Naive thymus-derived CD4-positive, alpha-beta T cell (primary cell): Measurements from ENCODE around the gene DYNC2LI1. TPM values are rescaled to one million over a fixed set of nuclear protein-coding genes. Genes with fewer than 3 reads are reported as not detected.
"Not testable (repeated sequence)": the region's sequence is repeated elsewhere in the genome, so short reads cannot be mapped to it uniquely, and the experiment has no call there.

ENCODE experiments used
- ATAC-seq: fragments of 150-1000 bp; cut with Tn5 transposase; 2 replicates; pipeline ENCODE4 v1.10.0; 2021; ENCODE audit warnings: mild to moderate bottlenecking, moderate library complexity
- CTCF ChIA-PET: fragments of 350-600 bp; sonication (Branson Sonifier 250); formaldehyde crosslinking; loops from one replicate; lab custom pipeline; 2021; ENCODE audit warnings: antibody characterized with exemption; lab: Charles Lee
- POLR2A ChIA-PET: fragments of 350-600 bp; sonication (Branson Sonifier 250); formaldehyde crosslinking; loops from one replicate; lab custom pipeline; 2021; ENCODE audit warnings: antibody characterized with exemption, inconsistent platforms; lab: Charles Lee
- DNase-seq, 9 donors: peaks; one replicate each; pipeline versions ENCODE4 v3.0.0 to v3.0.0-alpha.2; 2020 to 2022; ENCODE audit warnings: mixed read lengths in 1 of 9
- H3K27ac ChIP-seq: one replicate; pipeline ENCODE4 v1.7.0; 2013; ENCODE audit warnings: mild to moderate bottlenecking, low read depth, low read length, moderate library complexity
- H3K27me3 ChIP-seq, 2 donors: one replicate each; pipeline ENCODE4 v1.7.0; 2013; ENCODE audit warnings: low read length in 2 of 2, mild to moderate bottlenecking in 2 of 2, moderate library complexity in 2 of 2; ENCODE audit not compliant: control insufficient read depth in 2 of 2, insufficient read depth in 2 of 2
- H3K36me3 ChIP-seq, 3 experiments: 1 replicate in 2 of 3; 2 replicates in 1 of 3; pipeline ENCODE4 v1.7.0; 2013; ENCODE audit warnings: low read length in 3 of 3, mild to moderate bottlenecking in 3 of 3, moderate library complexity in 1 of 3; ENCODE audit not compliant: insufficient read depth in 3 of 3, control insufficient read depth in 2 of 3
- H3K4me1 ChIP-seq, 2 donors: one replicate each; pipeline ENCODE4 v1.7.0; 2013; ENCODE audit warnings: low read length in 2 of 2, mild to moderate bottlenecking in 2 of 2, moderate library complexity in 1 of 2; ENCODE audit not compliant: control insufficient read depth in 2 of 2, insufficient read depth in 2 of 2
- H3K4me3 ChIP-seq: 2 replicates; pipeline ENCODE4 v1.7.0; 2013; ENCODE audit warnings: mild to moderate bottlenecking, low read length
- H3K9me3 ChIP-seq, 3 experiments: 1 replicate in 2 of 3; 2 replicates in 1 of 3; pipeline ENCODE4 v1.7.0; 2013; ENCODE audit warnings: low read length in 3 of 3; ENCODE audit not compliant: control insufficient read depth in 2 of 3
- H3K27ac Mint-ChIP-seq, 9 donors: one replicate each; pipeline ENCODE4 v1.8.0; 2020 to 2022; ENCODE audit warnings: mixed read lengths in 9 of 9, mild to moderate bottlenecking in 8 of 9, moderate library complexity in 5 of 9, inconsistent platforms in 2 of 9
- H3K27me3 Mint-ChIP-seq, 5 donors: one replicate each; pipeline ENCODE4 v1.8.0; 2021 to 2022; ENCODE audit warnings: mixed read lengths in 5 of 5, mild to moderate bottlenecking in 1 of 5
- H3K36me3 Mint-ChIP-seq, 5 donors: one replicate each; pipeline ENCODE4 v1.8.0; 2020 to 2022; ENCODE audit warnings: mixed read lengths in 5 of 5, mild to moderate bottlenecking in 3 of 5, inconsistent platforms in 1 of 5
- H3K4me1 Mint-ChIP-seq, 7 donors: one replicate each; pipeline ENCODE4 v1.8.0; 2020 to 2022; ENCODE audit warnings: mixed read lengths in 7 of 7, mild to moderate bottlenecking in 3 of 7, inconsistent platforms in 1 of 7
- H3K4me3 Mint-ChIP-seq, 10 donors: one replicate each; pipeline ENCODE4 v1.8.0; 2020 to 2022; ENCODE audit warnings: mild to moderate bottlenecking in 10 of 10, mixed read lengths in 10 of 10, moderate library complexity in 6 of 10, inconsistent platforms in 2 of 10
- H3K9me3 Mint-ChIP-seq, 11 donors: one replicate each; pipeline ENCODE4 v1.8.0; 2020 to 2022; ENCODE audit warnings: mixed read lengths in 11 of 11, mild to moderate bottlenecking in 4 of 11, inconsistent platforms in 1 of 11, moderate library complexity in 1 of 11
- intact Hi-C, 2 donors: fragments of 100-400 bp; cut with micrococcal nuclease; formaldehyde crosslinking; loops; one replicate each; pipeline ENCODE4 v1.15.1; 2023
- polyA plus RNA-seq, 2 donors: library from polyadenylated mRNA; unstranded; fragments of 300-500 nt; fragmentation: Illumina TruSeq; gene quantifications; one replicate each; pipeline ENCODE4 v1.2.3, GENCODE V29; 2021
- total RNA-seq, 6 experiments: library from RNA in 5 of 6; stranded (reverse) in 5 of 6; gene quantifications; 1 replicate in 5 of 6; 2 replicates in 1 of 6; pipeline ENCODE4 v1.2.3 and lab custom pipeline; 2021 to 2026

DYNC2LI1 gene
- total RNA-seq (1 to 10 TPM; 1.9 to 6.1 (median 5.1) TPM), polyA plus RNA-seq (1 to 10 TPM; 5.6 to 7.8 TPM), total RNA-seq (lab: John Stamatoyannopoulos, UW) (3.0 reads per million, percentile 16 among the genes with 10 or more reads in this experiment)

- ChIA-PET POLR2A (no interaction called here), CTCF (no interaction called here)
- no peaks in the 10 kb centered on the region for H3K9me3 ChIP-seq
- no peaks in the 10 kb centered on the region for H3K27me3 ChIP-seq
- intact Hi-C loops: loop anchor here (1.0 to 10.0 kb wide), 8 partner anchors 137 to 1412 kb away; partner anchors contain the start of genes CAMKMT (in 2 of the 2), PPM1B (in 2 of the 2), PREPL (in 2 of the 2) and THADA (in 2 of the 2)
- H3K4me3 ChIP-seq: peak within 1 kb of the TSS; percentile 75
- H3K27ac ChIP-seq: peak within 1 kb of the TSS; percentile 67
- no peaks in the 10 kb centered on the region for H3K36me3 ChIP-seq
- H3K4me1 ChIP-seq: no peaks in the 10 kb centered on the region
- Mint-ChIP-seq H3K27me3 (peaks cover 0 to 4% (median 0%) of the 10 kb centered on the region in 5 donors), H3K27ac (peak within 1 kb of the TSS; percentile 35 to 93 (median 79)), H3K36me3 (peaks cover 0 to 4% (median 0%) of the 10 kb centered on the region in 5 donors), H3K4me3 (peak within 1 kb of the TSS; percentile 92 to 99 (median 96)), H3K4me1 (peaks cover 10 to 21% (median 13%) of the 10 kb centered on the region in 7 donors), H3K9me3 (no peaks in the 10 kb centered on the region)
- ATAC-seq (peak; percentile 97), DNase-seq (peak; percentile 44 to 81 (median 65))
Observed at GRCh38 chr2:43773876-43774613, at the start of gene DYNC2LI1. Gene DYNC2LI1 (plus strand): TSS chr2:43774039. CDS start chr2:43774139, 100 bp downstream.

GRCh38 chr2:43724728-43725526, 48.9 kb upstream of the DYNC2LI1 start:
- H3K4me1 ChIP-seq: no peaks in the 10 kb centered on the region
- no peak overlapping the region for H3K27ac ChIP-seq
- H3K27me3 ChIP-seq: no peaks in the 10 kb centered on the region
- H3K36me3 ChIP-seq: no peaks in the 10 kb centered on the region
- Mint-ChIP-seq H3K4me1 (no peaks in the 10 kb centered on the region), H3K9me3 (no peaks in the 10 kb centered on the region), H3K36me3 (no peaks in the 10 kb centered on the region), H3K4me3 (no peak overlapping the region), H3K27me3 (peaks cover 0 to 16% (median 0%) of the 10 kb centered on the region in 5 donors), H3K27ac (peak overlapping the region in 1 of 9 donors; percentile 75)
- POLR2A ChIA-PET: no interaction called here
- ATAC-seq: no peak
- intact Hi-C loops: no loop called here
- CTCF ChIA-PET: no interaction called here
- no peak for DNase-seq
- no peaks in the 10 kb centered on the region for H3K9me3 ChIP-seq
- no peak overlapping the region for H3K4me3 ChIP-seq

GRCh38 chr2:43725711-43726246, 48.1 kb upstream of the DYNC2LI1 start:
- Histone ChIP-seq H3K4me3 (no peak overlapping the region), H3K27me3 (no peaks in the 10 kb centered on the region), H3K4me1 (no peaks in the 10 kb centered on the region), H3K36me3 (no peaks in the 10 kb centered on the region), H3K27ac (no peak overlapping the region), H3K9me3 (no peaks in the 10 kb centered on the region)
- Mint-ChIP-seq H3K4me3 (no peak overlapping the region), H3K27me3 (peaks cover 0 to 16% (median 0%) of the 10 kb centered on the region in 5 donors), H3K36me3 (no peaks in the 10 kb centered on the region), H3K9me3 (no peaks in the 10 kb centered on the region), H3K4me1 (no peaks in the 10 kb centered on the region), H3K27ac (no peak overlapping the region)
- DNase-seq: no peak
- POLR2A ChIA-PET: no interaction called here
- ATAC-seq: no peak
- CTCF ChIA-PET: no interaction called here
- intact Hi-C loops: no loop called here

GRCh38 chr2:43726961-43727633, 46.7 kb upstream of the DYNC2LI1 start:
- H3K4me3 ChIP-seq, H3K4me1 Mint-ChIP-seq, H3K4me3 Mint-ChIP-seq, H3K36me3 ChIP-seq, H3K27ac ChIP-seq, ATAC-seq, DNase-seq, intact Hi-C loops, H3K27me3 ChIP-seq, CTCF ChIA-PET, H3K27ac Mint-ChIP-seq, H3K36me3 Mint-ChIP-seq, POLR2A ChIA-PET, H3K4me1 ChIP-seq, H3K9me3 Mint-ChIP-seq, H3K9me3 ChIP-seq: not testable (repeated sequence)
- H3K27me3 Mint-ChIP-seq: peaks cover 0 to 16% (median 0%) of the 10 kb centered on the region in 5 donors

- Mint-ChIP-seq H3K27me3 (peaks cover 0 to 16% (median 0%) of the 10 kb centered on the region in 5 donors), H3K36me3 (peaks cover 0 to 4% (median 0%) of the 10 kb centered on the region in 5 donors), H3K9me3 (peaks cover 0 to 2% (median 0%) of the 10 kb centered on the region in 11 donors), H3K4me1 (no peaks in the 10 kb centered on the region), H3K4me3 (no peak overlapping the region), H3K27ac (no peak overlapping the region)
- Histone ChIP-seq H3K27me3 (no peaks in the 10 kb centered on the region), H3K4me3 (no peak overlapping the region), H3K4me1 (no peaks in the 10 kb centered on the region), H3K36me3 (no peaks in the 10 kb centered on the region), H3K9me3 (no peaks in the 10 kb centered on the region), H3K27ac (no peak overlapping the region)
- ATAC-seq (no peak), DNase-seq (no peak)
- intact Hi-C loops: no loop called here
- ChIA-PET POLR2A (no interaction called here), CTCF (no interaction called here)
Observed at GRCh38 chr2:43727634-43728014, 46.2 kb upstream of the DYNC2LI1 start.

GRCh38 chr2:43729491-43730174, 44.2 kb upstream of the DYNC2LI1 start:
- Mint-ChIP-seq H3K9me3 (peaks cover 0 to 2% (median 0%) of the 10 kb centered on the region in 11 donors), H3K4me3 (no peak overlapping the region), H3K27ac (peak overlapping the region in 2 of 9 donors; percentile 34 to 59), H3K27me3 (peaks cover 0 to 8% (median 0%) of the 10 kb centered on the region in 5 donors), H3K4me1 (no peaks in the 10 kb centered on the region), H3K36me3 (peaks cover 0 to 6% (median 0%) of the 10 kb centered on the region in 5 donors)
- H3K27ac ChIP-seq: no peak overlapping the region
- H3K9me3 ChIP-seq: no peaks in the 10 kb centered on the region
- no peak overlapping the region for H3K4me3 ChIP-seq
- no peaks in the 10 kb centered on the region for H3K27me3 ChIP-seq
- ChIA-PET CTCF (no interaction called here), POLR2A (no interaction called here)
- intact Hi-C loops: no loop called here
- ATAC-seq (no peak), DNase-seq (no peak)
- no peaks in the 10 kb centered on the region for H3K4me1 ChIP-seq
- H3K36me3 ChIP-seq: no peaks in the 10 kb centered on the region
